Mucosa of gallbladder (tissue), 1 donor: ENCODE results near the gene JAZF1. TPM values are rescaled to one million over a fixed set of nuclear protein-coding genes. Genes with fewer than 3 reads are reported as not detected.
"Not testable (repeated sequence)": the region's sequence is repeated elsewhere in the genome, so short reads cannot be mapped to it uniquely, and the experiment has no call there.

Experiments
- DNase-seq: peaks from one replicate; pipeline ENCODE4 v3.0.0-alpha.2; 2020; ENCODE audit warnings: low spot score
- total RNA-seq: library from RNA; stranded (reverse); gene quantifications from one replicate; pipeline ENCODE4 v1.2.1, GENCODE V29; 2021
- donor health status: DM: no; HTN: no; CAD: no.

Gene JAZF1
- total RNA-seq, 1 donor from 2014 or later = 28.1 TPM

- no peak for DNase-seq
These were observed 266.2 kb downstream of the JAZF1 start for GRCh38 chr7:27914409-27914808.

GRCh38 chr7:27912751-27913150, 267.8 kb downstream of the JAZF1 start:
- DNase-seq = no peak

DNA sequence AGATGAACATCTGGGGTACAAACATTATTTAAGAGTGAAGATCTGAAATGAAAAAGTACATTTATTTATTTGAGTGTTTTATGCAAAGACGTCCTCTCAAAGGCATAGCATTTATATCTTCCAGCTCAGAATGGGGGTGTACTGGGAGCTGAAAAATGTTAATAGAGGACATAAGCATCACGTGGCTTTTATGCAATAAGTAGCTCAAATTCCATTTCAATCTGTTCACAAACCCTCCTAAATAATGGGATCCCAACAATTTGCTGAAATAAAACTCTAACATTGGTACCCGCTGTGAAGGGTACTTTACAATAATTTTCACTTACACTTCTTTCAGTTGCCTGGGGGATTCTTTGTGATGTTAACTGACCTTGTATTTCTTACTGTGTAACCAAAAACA, 268.7 kb downstream of the JAZF1 start:
- DNase-seq = no peak

- DNase-seq = no peak
These were observed 270.3 kb downstream of the JAZF1 start for GRCh38 chr7:27910326-27910725.

DNA sequence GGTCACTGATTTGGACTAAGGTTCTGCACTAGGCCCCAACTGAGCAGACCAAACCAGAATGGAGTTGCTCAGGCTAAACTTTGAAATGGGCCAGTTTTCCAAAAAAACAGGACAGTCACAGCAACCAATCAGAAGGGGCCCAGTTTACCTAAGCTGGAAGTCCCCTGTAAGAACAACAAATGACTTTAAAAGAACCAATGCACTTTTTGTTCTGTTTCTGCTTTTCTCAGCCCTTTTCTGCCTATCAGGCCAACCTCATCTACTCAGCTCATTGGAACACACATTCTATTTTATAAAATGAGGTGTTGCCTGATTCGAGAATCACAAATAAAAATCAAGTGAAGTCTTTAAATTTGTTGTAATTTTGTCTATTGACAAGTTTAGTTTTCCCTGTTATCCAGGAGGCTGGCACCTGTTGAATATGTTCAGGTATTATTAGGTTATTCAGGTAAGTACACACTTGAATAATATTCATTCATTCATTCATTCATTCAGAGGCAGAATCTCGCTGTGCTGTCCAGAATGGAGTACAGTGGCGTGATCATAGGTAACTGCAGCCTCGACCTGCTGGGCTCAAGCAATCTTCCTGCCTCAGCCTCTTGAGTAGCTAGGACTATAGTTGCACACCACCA, 271.9 kb downstream of the JAZF1 start:
- DNase-seq = no peak

DNA sequence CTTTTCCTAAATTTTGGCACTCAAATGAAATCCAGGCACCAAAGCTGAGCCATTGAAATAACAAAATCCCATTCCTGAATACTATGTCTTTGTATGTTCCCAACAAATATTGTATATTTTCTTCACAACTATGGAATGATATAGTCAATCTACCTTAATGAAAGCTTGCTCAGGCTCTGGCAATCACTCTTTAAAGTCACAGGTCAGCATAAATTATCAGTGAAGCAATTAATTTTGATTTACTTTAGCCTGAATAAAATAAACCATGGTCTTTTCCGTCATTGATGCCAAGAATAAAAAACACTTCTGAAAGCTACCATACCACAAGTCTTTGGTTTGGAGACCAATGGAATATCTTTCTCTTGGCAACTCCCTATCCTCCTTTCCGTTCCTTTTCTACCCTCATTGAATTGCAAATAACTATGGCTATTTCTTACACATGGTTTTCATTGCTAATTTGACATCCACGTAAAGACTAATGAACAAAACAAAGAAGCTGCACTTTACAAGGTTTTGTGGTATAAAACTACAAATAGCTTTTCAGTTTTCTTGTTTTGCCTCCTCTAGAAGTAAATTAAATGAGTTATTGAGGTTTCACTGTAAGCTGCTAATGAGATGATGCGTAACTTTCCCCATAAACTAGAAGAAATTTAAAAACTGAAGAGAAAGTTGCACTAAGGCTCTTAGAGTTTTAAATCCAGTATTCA, 274.1 kb downstream of the JAZF1 start:
- DNase-seq = no peak

- DNase-seq = no peak
These were observed 274.6 kb downstream of the JAZF1 start for GRCh38 chr7:27905951-27906350.

GRCh38 chr7:27901028-27901760, 279.4 kb downstream of the JAZF1 start:
- no peak for DNase-seq

GRCh38 chr7:27900006-27900405, 280.6 kb downstream of the JAZF1 start:
- DNase-seq = no peak

DNA sequence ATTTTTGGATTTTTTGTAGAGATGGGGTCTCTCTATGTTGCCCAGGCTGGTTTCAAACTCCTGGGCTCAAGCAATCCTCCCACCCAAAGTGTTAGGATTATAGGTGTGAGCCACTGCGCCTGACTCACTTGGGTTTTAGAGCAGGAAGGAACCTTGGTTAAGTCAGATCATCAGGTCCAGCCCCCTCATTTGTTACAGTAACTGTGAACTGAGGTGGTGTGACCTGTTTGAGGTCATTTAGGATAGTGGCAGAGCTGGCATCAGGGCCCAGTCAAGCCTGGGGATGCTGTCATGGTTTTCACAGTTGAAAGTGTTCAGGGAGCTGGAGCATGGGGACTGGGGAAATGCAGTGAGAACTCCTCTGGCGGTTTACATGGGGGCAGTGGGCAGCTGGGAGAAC, 281.0 kb downstream of the JAZF1 start:
- DNase-seq = no peak

DNA sequence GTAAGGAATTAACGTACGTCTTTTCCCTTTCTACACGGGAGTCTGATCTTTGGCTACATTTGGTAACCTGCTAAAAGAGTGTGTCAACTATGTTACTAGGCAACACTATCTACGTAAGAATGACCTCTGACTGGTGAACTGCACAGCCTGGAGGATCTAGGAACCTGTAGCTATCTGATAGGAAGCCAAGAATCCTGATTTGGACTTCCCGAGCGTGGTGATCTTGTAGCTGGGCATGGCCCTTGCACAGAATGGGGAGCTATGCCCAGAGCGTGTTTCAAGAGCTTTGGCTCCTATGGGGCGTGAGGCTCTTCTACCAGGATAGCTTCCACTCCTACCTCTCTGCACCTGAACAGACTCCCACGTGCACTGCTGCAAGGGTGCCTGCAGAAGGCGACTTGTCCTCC, 283.2 kb downstream of the JAZF1 start:
- DNase-seq = peak; percentile 34

DNA sequence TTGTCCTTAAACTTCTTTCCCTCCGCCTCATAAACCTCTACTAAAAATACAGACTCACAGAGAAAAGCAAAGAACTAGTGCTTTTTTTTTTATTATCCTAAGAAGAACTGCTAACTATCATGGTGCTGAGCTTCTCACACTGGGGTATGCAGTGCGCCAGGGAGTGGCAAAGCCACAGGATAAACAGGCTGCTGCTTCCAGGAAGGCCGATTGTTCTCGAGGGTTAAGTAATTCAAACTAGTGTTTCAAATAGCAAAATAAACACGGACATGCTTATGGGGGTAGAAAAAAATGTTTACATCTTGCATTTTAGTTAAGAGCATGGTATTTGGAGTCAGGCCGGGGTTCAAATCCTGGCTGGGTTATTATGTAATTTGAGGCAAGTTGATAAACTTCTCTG, 283.6 kb downstream of the JAZF1 start:
- no peak for DNase-seq

GRCh38 chr7:27895551-27895950, 285.0 kb downstream of the JAZF1 start:
- no peak for DNase-seq

- DNase-seq = no peak
These were observed 290.3 kb downstream of the JAZF1 start for GRCh38 chr7:27890205-27890849.

GRCh38 chr7:27889800-27890199, 290.8 kb downstream of the JAZF1 start:
- DNase-seq = no peak

DNA sequence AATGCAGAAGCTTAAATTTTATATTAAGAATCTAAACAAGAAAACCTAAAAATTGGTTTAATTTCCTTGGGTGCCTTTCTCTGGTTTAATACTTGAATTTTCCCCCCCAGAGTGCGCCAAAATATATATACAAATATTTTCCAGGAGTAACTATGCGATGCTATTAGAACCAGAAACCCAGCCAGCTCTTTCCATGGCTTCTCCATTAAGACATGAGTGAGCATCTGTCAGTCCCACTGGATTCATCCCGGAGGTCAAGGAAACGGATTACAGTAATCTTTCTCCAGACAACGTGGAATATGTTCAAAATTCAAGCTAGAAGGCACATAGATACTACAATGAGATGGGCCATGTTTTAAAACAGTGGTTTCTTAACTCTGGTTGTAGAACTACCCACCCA, 291.9 kb downstream of the JAZF1 start:
- DNase-seq = no peak

DNA sequence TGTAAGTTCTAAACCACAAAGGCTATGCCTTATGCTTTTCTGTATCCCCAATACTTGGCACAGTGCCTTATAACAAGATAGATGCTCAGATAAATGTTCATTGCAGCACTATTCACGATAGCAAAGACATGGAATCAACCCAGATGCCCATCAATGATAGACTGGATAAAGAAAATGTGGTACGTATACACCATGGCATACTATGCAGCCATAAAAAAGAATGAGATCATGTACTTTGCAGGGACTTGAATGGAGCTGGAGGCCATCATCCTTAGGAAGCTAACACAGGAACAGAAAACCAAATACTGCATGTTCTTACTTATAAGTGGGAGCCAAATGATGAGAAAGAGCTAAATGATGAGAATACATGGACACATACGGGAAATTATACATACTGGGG, 293.9 kb downstream of the JAZF1 start:
- not testable (repeated sequence) for DNase-seq

- DNase-seq = no peak
These were observed 294.9 kb downstream of the JAZF1 start for GRCh38 chr7:27885652-27886051.

- no peak for DNase-seq
These were observed 296.9 kb downstream of the JAZF1 start for GRCh38 chr7:27883696-27884095.

- no peak for DNase-seq
These were observed 303.8 kb downstream of the JAZF1 start for GRCh38 chr7:27876756-27877155.

DNA sequence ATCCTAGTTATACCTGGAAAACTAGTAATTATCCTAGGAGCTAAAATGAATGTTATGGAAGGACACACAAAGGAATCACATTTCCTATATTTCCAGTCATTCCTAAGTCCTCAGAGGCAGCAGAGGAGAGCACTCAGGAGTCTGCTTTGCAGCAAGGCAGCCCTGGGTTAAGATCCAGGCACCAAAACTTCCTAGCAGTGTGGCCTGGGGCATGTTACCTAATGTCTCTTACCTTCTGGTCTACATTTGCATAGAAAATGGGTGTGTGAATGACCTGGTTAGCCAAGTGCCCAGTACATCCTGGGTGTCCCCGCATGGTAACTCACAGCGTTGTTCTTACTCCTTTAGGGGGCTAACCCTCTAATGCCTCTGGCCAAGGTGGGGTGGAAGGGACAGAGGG, 304.8 kb downstream of the JAZF1 start:
- no peak for DNase-seq

GRCh38 chr7:27875061-27875460, 305.5 kb downstream of the JAZF1 start:
- DNase-seq = no peak
